ENCODE results near the gene LRCH3.
A peak's percentile ranks its signal among the peaks of the same experiment; 100 is the strongest.

LRCH3 gene

GRCh38 chr3:197846491-197846890, 55.4 kb downstream of the LRCH3 start:
- H3K4me3 ChIP-seq (ENCODE audit: low read length) = no peak overlapping the region
- TF ChIP-seq, protein P1, sequence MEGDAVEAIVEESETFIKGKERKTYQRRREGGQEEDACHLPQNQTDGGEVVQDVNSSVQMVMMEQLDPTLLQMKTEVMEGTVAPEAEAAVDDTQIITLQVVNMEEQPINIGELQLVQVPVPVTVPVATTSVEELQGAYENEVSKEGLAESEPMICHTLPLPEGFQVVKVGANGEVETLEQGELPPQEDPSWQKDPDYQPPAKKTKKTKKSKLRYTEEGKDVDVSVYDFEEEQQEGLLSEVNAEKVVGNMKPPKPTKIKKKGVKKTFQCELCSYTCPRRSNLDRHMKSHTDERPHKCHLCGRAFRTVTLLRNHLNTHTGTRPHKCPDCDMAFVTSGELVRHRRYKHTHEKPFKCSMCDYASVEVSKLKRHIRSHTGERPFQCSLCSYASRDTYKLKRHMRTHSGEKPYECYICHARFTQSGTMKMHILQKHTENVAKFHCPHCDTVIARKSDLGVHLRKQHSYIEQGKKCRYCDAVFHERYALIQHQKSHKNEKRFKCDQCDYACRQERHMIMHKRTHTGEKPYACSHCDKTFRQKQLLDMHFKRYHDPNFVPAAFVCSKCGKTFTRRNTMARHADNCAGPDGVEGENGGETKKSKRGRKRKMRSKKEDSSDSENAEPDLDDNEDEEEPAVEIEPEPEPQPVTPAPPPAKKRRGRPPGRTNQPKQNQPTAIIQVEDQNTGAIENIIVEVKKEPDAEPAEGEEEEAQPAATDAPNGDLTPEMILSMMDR (conservative IDR thresholded peaks at IDR 0.05; ENCODE audit: low read length) = no peak
- no peak for DNase-seq (ENCODE audit: low read depth)

- TF ChIP-seq, protein P1 (conservative IDR thresholded peaks at IDR 0.05; ENCODE audit: low read length) = no peak
- H3K4me3 ChIP-seq (ENCODE audit: low read length) = peak overlapping the region; percentile 39
- peak; percentile 25 for DNase-seq (ENCODE audit: low read depth)
These were observed 56.9 kb downstream of the LRCH3 start for GRCh38 chr3:197847866-197848401.

- DNase-seq (ENCODE audit: low read depth) = peak; percentile 95
- TF ChIP-seq, protein P1 (conservative IDR thresholded peaks at IDR 0.05; ENCODE audit: low read length) = no peak
- H3K4me3 ChIP-seq (ENCODE audit: low read length) = no peak overlapping the region
These were observed 63.7 kb downstream of the LRCH3 start for GRCh38 chr3:197854596-197855343.

- DNase-seq (ENCODE audit: low read depth) = no peak
- TF ChIP-seq, protein P1 (conservative IDR thresholded peaks at IDR 0.05; ENCODE audit: low read length) = no peak
- H3K4me3 ChIP-seq (ENCODE audit: low read length) = no peak overlapping the region
These were observed 64.5 kb downstream of the LRCH3 start for GRCh38 chr3:197855571-197855970.

DNA sequence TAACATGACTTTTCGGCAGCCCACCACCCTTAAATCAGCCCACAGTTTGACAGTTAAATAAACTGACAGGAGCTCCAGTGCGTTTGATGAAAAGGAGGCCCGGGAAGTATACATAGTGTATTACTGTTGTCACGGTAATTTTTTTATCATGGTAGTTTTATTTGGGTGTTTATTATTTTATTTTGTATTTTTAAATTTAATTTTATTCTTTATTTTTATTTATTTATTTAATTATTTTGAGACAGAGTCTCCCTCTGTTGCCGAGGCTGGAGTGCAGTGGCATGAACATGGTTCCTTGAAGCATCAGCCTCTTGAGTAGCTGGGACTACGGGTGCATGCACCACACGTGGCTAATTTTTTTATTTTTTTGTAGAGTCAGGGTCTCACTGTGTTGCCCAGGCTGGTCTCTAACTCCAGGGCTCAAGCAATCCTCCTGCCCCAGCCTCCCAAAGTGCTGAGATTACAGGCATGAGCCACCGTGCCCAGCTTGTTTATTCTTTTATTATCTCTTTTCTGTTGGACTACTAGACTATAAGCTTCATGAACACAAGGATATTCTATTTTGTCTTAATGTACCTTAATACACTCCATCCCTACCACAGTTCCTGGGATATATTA, 65.3 kb downstream of the LRCH3 start:
- DNase-seq (ENCODE audit: low read depth) = no peak
- no peak overlapping the region for H3K4me3 ChIP-seq (ENCODE audit: low read length)
- TF ChIP-seq, protein P1 (conservative IDR thresholded peaks at IDR 0.05; ENCODE audit: low read length) = no peak

DNA sequence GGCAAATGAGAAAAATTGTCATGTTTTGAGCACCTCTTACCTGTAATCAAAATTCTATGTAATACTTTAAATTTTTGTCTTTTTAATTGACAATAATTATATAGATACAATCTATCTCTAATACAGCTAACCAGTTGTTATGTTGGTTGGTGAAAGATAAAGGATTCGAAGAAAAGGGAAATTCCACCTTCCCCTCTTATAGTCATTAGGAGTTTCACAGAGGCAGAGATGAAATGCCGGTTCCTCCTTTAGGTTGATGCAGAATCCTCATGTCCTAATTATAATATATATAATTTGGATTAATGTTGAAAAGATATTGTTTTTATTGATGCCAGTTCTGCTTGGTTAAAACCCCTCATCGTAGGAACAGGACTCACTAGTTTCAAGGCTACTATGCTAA, 67.1 kb downstream of the LRCH3 start:
- DNase-seq (ENCODE audit: low read depth) = no peak
- TF ChIP-seq, protein P1 (conservative IDR thresholded peaks at IDR 0.05; ENCODE audit: low read length) = no peak
- H3K4me3 ChIP-seq (ENCODE audit: low read length) = no peak overlapping the region

GRCh38 chr3:197858598-197858997, 67.5 kb downstream of the LRCH3 start:
- no peak for DNase-seq (ENCODE audit: low read depth)
- TF ChIP-seq, protein P1 (conservative IDR thresholded peaks at IDR 0.05; ENCODE audit: low read length) = no peak
- no peak overlapping the region for H3K4me3 ChIP-seq (ENCODE audit: low read length)

Data from AG10803 (cell line).